Esophagus (tissue), 2 donors: Measurements from ENCODE around the gene HAO2. TPM values are rescaled to one million over a fixed set of nuclear protein-coding genes. Genes with fewer than 3 reads are reported as not detected.
"Not testable (repeated sequence)": the region's sequence is repeated elsewhere in the genome, so short reads cannot be mapped to it uniquely, and the experiment has no call there.

Experiments
- H3K27ac ChIP-seq, 2 donors: one replicate each; pipeline ENCODE4 v1.5.1; 2013; ENCODE audit warnings: low read depth in 2 of 2, mild to moderate bottlenecking in 2 of 2, inconsistent platforms in 1 of 2, low read length in 1 of 2, moderate library complexity in 1 of 2
- H3K27me3 ChIP-seq, 2 donors: one replicate each; pipeline ENCODE4 v1.6.1; 2013; ENCODE audit warnings: low read length in 2 of 2, control low read depth in 1 of 2, mild to moderate bottlenecking in 1 of 2; ENCODE audit not compliant: insufficient read depth in 2 of 2, control insufficient read depth in 1 of 2
- H3K36me3 ChIP-seq, 2 donors: one replicate each; pipeline ENCODE4 v1.6.1; 2013; ENCODE audit warnings: low read length in 1 of 2; ENCODE audit not compliant: control insufficient read depth in 2 of 2, insufficient read depth in 2 of 2
- H3K4me1 ChIP-seq, 2 donors: one replicate each; pipeline ENCODE4 v1.6.1; 2013; ENCODE audit warnings: low read length in 1 of 2; ENCODE audit not compliant: control insufficient read depth in 2 of 2, insufficient read depth in 2 of 2
- H3K4me3 ChIP-seq, 2 donors: one replicate each; pipeline ENCODE4 v1.5.1; 2013; ENCODE audit warnings: low read length in 2 of 2, mild to moderate bottlenecking in 2 of 2, low read depth in 1 of 2, moderate library complexity in 1 of 2
- H3K9me3 ChIP-seq, 2 donors: one replicate each; pipeline ENCODE4 v1.6.1; 2013; ENCODE audit warnings: mild to moderate bottlenecking in 2 of 2, low read depth in 1 of 2, low read length in 1 of 2, moderate library complexity in 1 of 2; ENCODE audit not compliant: control insufficient read depth in 2 of 2, insufficient read depth in 1 of 2
- WGBS, 2 donors: extraction: QIAGEN DNeasy Blood & Tissue Kit; methylation state at CpG; one replicate each; pipeline ENCODE4 v1.1.7; 2013; 5-methylcytosine and 5-hydroxymethylcytosine counted together
- polyA plus RNA-seq, 2 donors: library from polyadenylated mRNA; stranded (reverse); fragments of 200-250 nt; gene quantifications; one replicate each; pipeline ENCODE4 v1.2.3, GENCODE V29; 2013
- donor health status: healthy with polysubstance abuse.
- donor health status: Bipolar disorder and iron deficiency.

The HAO2 gene
- polyA plus RNA-seq, 2 donors, result not detected

- H3K27me3 ChIP-seq, result no peaks in the 10 kb centered on the region
- no peaks in the 10 kb centered on the region for H3K4me1 ChIP-seq
- no peak overlapping the region for H3K4me3 ChIP-seq
- H3K27ac ChIP-seq, result no peak overlapping the region
- no peaks in the 10 kb centered on the region for H3K36me3 ChIP-seq
- H3K9me3 ChIP-seq, result no peaks in the 10 kb centered on the region
- WGBS, 2 donors, result 74 to 79% methylated on average over 5 of the region's 5 CpGs
Measured at GRCh38 chr1:119341372-119341947, 27.1 kb upstream of the HAO2 start.

GRCh38 chr1:119345398-119345797 lies 23.2 kb upstream of the HAO2 start:
- no peaks in the 10 kb centered on the region for H3K36me3 ChIP-seq
- no peak overlapping the region for H3K27ac ChIP-seq
- H3K27me3 ChIP-seq, result no peaks in the 10 kb centered on the region
- no peak overlapping the region for H3K4me3 ChIP-seq
- H3K9me3 ChIP-seq, result no peaks in the 10 kb centered on the region
- no peaks in the 10 kb centered on the region for H3K4me1 ChIP-seq

- no peaks in the 10 kb centered on the region for H3K36me3 ChIP-seq
- 52 to 55% methylated on average over 1 of the region's 1 CpG for WGBS, 2 donors
Measured at GRCh38 chr1:119347858-119348257, 20.7 kb upstream of the HAO2 start.

GRCh38 chr1:119348941-119349340 lies 19.6 kb upstream of the HAO2 start:
- WGBS, 2 donors, result 90 to 91% methylated on average over 4 of the region's 4 CpGs
- no peaks in the 10 kb centered on the region for H3K36me3 ChIP-seq
- H3K4me3 ChIP-seq, result no peak overlapping the region
- no peaks in the 10 kb centered on the region for H3K27me3 ChIP-seq
- H3K9me3 ChIP-seq, result no peaks in the 10 kb centered on the region
- no peaks in the 10 kb centered on the region for H3K4me1 ChIP-seq
- no peak overlapping the region for H3K27ac ChIP-seq

More at GRCh38 chr1:119347858-119348257, 20.7 kb upstream of the HAO2 start:
- H3K27me3 ChIP-seq, result no peaks in the 10 kb centered on the region
- H3K9me3 ChIP-seq, result no peaks in the 10 kb centered on the region
- no peaks in the 10 kb centered on the region for H3K4me1 ChIP-seq
- no peak overlapping the region for H3K4me3 ChIP-seq
- H3K27ac ChIP-seq, result no peak overlapping the region

GRCh38 chr1:119350866-119351265 lies 17.7 kb upstream of the HAO2 start:
- not testable (repeated sequence) for H3K9me3 ChIP-seq, H3K4me3 ChIP-seq, H3K36me3 ChIP-seq, H3K27ac ChIP-seq, H3K4me1 ChIP-seq, H3K27me3 ChIP-seq
- 97% methylated on average over 2 of the region's 2 CpGs for WGBS, 2 donors

GRCh38 chr1:119351997-119352396 lies 16.6 kb upstream of the HAO2 start:
- no peak overlapping the region for H3K27ac ChIP-seq
- no peak overlapping the region for H3K4me3 ChIP-seq
- no peaks in the 10 kb centered on the region for H3K27me3 ChIP-seq
- peaks cover 0 to 2% of the 10 kb centered on the region in 2 donors for H3K9me3 ChIP-seq
- no peaks in the 10 kb centered on the region for H3K36me3 ChIP-seq
- no peaks in the 10 kb centered on the region for H3K4me1 ChIP-seq
- 94 to 95% methylated on average over 1 of the region's 1 CpG for WGBS, 2 donors

- H3K9me3 ChIP-seq, result peaks cover 0 to 2% of the 10 kb centered on the region in 2 donors
- 84 to 86% methylated on average over 3 of the region's 3 CpGs for WGBS, 2 donors
- no peak overlapping the region for H3K4me3 ChIP-seq
- H3K36me3 ChIP-seq, result no peaks in the 10 kb centered on the region
- H3K4me1 ChIP-seq, result no peaks in the 10 kb centered on the region
- H3K27me3 ChIP-seq, result no peaks in the 10 kb centered on the region
- H3K27ac ChIP-seq, result no peak overlapping the region
Measured at GRCh38 chr1:119353836-119354235, 14.7 kb upstream of the HAO2 start.

- no peak overlapping the region for H3K4me3 ChIP-seq
- no peaks in the 10 kb centered on the region for H3K27me3 ChIP-seq
- no peaks in the 10 kb centered on the region for H3K36me3 ChIP-seq
- 41 to 52% methylated on average over 4 of the region's 4 CpGs for WGBS, 2 donors
- H3K9me3 ChIP-seq, result peaks cover 0 to 2% of the 10 kb centered on the region in 2 donors
- no peaks in the 10 kb centered on the region for H3K4me1 ChIP-seq
- no peak overlapping the region for H3K27ac ChIP-seq
Measured at GRCh38 chr1:119358636-119359035, 9.9 kb upstream of the HAO2 start.

- Histone ChIP-seq H3K36me3 (no peaks in the 10 kb centered on the region), H3K27me3 (no peaks in the 10 kb centered on the region), H3K9me3 (peaks cover 0 to 2% of the 10 kb centered on the region in 2 donors), H3K27ac (no peak overlapping the region), H3K4me3 (no peak overlapping the region), H3K4me1 (no peaks in the 10 kb centered on the region)
- WGBS, 2 donors, result 90 to 96% methylated on average over 4 of the region's 4 CpGs
Measured at GRCh38 chr1:119359730-119360129, 8.9 kb upstream of the HAO2 start.

- Histone ChIP-seq H3K27ac (no peak overlapping the region), H3K4me1 (no peaks in the 10 kb centered on the region), H3K4me3 (no peak overlapping the region), H3K27me3 (no peaks in the 10 kb centered on the region), H3K9me3 (no peaks in the 10 kb centered on the region), H3K36me3 (no peaks in the 10 kb centered on the region)
- 75 to 79% methylated on average over 1 of the region's 1 CpG for WGBS, 2 donors
Measured at GRCh38 chr1:119361205-119361604, 7.4 kb upstream of the HAO2 start.
